Measurements from ENCODE around the gene LRRC46. TPM values are rescaled to one million over a fixed set of nuclear protein-coding genes. Genes with fewer than 3 reads are reported as not detected.

Gene LRRC46, protein sequence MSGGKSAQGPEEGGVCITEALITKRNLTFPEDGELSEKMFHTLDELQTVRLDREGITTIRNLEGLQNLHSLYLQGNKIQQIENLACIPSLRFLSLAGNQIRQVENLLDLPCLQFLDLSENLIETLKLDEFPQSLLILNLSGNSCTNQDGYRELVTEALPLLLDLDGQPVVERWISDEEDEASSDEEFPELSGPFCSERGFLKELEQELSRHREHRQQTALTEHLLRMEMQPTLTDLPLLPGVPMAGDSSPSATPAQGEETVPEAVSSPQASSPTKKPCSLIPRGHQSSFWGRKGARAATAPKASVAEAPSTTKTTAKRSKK
- 0.10 TPM for total RNA-seq (2013)
- polyA plus RNA-seq (under 1 TPM; 0.12 to 0.65 (median 0.22) TPM), polyA minus RNA-seq (not detected in 2 replicates), total RNA-seq (0.07 to 0.90 (median 0.21) reads per million in 11 experiments)

DNA sequence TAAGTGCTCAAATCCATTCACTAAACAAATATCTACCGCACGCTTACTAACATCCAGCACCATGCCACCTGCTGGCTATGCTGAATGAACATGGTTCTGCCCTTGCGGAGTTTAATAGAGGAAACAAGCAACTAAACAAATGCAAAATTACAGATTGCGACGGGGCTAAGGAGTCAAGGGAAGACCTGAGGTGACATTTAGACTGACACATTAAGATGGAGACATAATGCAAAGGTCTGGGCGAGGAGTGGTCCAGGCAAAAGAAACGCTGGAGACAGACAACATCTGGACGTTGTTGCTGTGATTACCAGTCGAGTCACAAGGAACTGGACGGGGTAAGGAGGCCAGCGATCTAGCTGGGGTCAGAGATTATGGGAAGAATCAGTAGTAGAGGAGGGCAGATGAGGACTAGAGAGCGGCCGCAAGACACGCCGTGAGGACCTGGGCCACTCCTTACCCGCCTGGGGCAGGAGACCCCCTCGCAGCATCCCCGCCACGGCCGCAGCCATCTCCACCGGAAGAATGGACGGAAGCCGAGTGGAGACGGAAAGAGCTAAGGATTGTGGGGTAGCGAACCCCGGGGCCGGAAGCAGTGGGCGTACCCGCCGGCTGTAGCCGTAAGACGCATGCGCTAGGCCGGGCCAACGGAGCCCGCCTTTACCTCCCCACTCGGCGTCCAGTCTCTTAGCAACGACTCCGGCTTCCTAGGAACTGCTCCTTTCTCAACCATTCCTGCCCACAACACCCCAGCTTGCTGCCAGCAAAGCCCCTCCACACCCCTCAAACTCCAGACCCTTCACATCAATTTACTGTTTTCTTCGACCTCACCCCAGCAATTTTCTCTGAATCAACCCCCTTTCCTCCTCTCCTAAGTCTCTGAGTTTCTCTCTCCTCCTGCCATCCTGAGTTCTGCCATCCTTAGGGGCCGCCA lies at the start of gene LRRC46, which contains the start of gene MRPL10:
Gene LRRC46 (plus strand): TSS at position 668 of the 931 bp plus-strand sequence. CDS start 320 bp downstream, outside the sequence.
Gene MRPL10 (minus strand): TSS at position 539 of the 931 bp plus-strand sequence. CDS start 30 bp downstream, at position 509.
- Mint-ChIP-seq H3K27ac (peak within 1 kb of the TSS; percentile 92 to 99 (median 97)), H3K9me3 (peaks cover 0 to 1% (median 0%) of the 10 kb centered on the region in 7 donors), H3K4me3 (peak within 1 kb of the TSS; percentile 94), H3K4me1 (peaks cover 46% of the 10 kb centered on the region), H3K36me3 (peaks cover 28 to 43% of the 10 kb centered on the region in 2 donors), H3K27me3 (ENCODE audit: low read depth in 3 of 3) (no peaks in the 10 kb centered on the region)
- intact Hi-C loops (cut with micrococcal nuclease), result no loop called here
- H4K20me1 ChIP-seq (ENCODE audit: insufficient read depth, low read length), result no peaks in the 10 kb centered on the region
- H3K9ac ChIP-seq (ENCODE audit: insufficient read depth, low read length, poor library complexity, severe bottlenecking), result peak within 1 kb of the TSS; percentile 76
- peak; percentile 84 to 90 (median 86) for DNase-seq
- peak within 1 kb of the TSS; percentile 89 for H3K4me2 ChIP-seq (replicated peaks; ENCODE audit: extremely low read depth, low read length, poor library complexity, severe bottlenecking)
- peak within 1 kb of the TSS; percentile 77 to 85 for H3K27ac ChIP-seq (ENCODE audit: low read depth in 1 of 2, low read length in 2 of 2)
- WGBS (ENCODE audit: insufficient coverage), result 0% methylated on average over 38 of the region's 42 CpGs
- H3K36me3 ChIP-seq (replicated peaks in 1 of 2; ENCODE audit: control insufficient read depth in 1 of 2, insufficient read depth in 2 of 2, low read length in 2 of 2), result peaks cover 26% of the 10 kb centered on the region in 2 donors
- H3K4me1 ChIP-seq (ENCODE audit: control insufficient read depth in 1 of 2, insufficient read depth in 2 of 2, low read length in 2 of 2), result peaks cover 29 to 42% of the 10 kb centered on the region in 2 donors
- peaks cover 21% of the 10 kb centered on the region for H3K79me2 ChIP-seq (ENCODE audit: insufficient read depth, low read length)
- no peaks in the 10 kb centered on the region for H3K9me3 ChIP-seq (replicated peaks in 1 of 2; ENCODE audit: control insufficient read depth in 1 of 2, insufficient read depth in 1 of 2, low read length in 2 of 2)
- H2AFZ ChIP-seq (ENCODE audit: insufficient read depth, low read depth, low read length, poor library complexity, severe bottlenecking), result peak within 1 kb of the TSS; percentile 93
- no peaks in the 10 kb centered on the region for H3K27me3 ChIP-seq (ENCODE audit: control insufficient read depth in 2 of 2, insufficient read depth in 2 of 2, low read length in 2 of 2)
- H3K4me3 ChIP-seq (replicated peaks in 1 of 3; ENCODE audit: low read depth in 2 of 3, low read length in 3 of 3), result peak within 1 kb of the TSS; percentile 88 to 93 (median 91)
- TF ChIP-seq, protein P1, sequence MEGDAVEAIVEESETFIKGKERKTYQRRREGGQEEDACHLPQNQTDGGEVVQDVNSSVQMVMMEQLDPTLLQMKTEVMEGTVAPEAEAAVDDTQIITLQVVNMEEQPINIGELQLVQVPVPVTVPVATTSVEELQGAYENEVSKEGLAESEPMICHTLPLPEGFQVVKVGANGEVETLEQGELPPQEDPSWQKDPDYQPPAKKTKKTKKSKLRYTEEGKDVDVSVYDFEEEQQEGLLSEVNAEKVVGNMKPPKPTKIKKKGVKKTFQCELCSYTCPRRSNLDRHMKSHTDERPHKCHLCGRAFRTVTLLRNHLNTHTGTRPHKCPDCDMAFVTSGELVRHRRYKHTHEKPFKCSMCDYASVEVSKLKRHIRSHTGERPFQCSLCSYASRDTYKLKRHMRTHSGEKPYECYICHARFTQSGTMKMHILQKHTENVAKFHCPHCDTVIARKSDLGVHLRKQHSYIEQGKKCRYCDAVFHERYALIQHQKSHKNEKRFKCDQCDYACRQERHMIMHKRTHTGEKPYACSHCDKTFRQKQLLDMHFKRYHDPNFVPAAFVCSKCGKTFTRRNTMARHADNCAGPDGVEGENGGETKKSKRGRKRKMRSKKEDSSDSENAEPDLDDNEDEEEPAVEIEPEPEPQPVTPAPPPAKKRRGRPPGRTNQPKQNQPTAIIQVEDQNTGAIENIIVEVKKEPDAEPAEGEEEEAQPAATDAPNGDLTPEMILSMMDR (IDR thresholded peaks at IDR 0.05), result peak; percentile 20
